ENCODE data around the gene SPOCK1.

Gene SPOCK1

DNA sequence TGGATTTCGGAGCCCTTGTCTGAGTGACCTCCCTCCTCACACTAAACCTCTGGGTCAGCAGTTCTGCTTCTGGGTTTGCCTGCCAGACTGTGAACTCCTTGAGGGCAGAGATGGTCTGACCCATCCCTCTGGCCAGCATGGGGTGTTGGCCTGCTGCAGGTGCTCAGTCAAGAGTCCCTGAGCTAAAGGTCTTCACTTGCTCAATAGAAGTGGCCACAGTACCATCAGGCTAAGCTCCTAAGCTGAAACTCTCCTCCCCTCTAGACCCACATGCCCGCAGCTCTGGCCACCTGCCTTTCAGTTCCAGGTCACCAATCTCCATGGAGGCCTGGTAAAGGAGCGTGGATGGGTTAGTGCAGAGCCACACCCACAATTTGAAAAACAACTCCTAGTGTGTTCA is 316.6 kb downstream of the SPOCK1 start:
- DNase-seq = no peak

DNA sequence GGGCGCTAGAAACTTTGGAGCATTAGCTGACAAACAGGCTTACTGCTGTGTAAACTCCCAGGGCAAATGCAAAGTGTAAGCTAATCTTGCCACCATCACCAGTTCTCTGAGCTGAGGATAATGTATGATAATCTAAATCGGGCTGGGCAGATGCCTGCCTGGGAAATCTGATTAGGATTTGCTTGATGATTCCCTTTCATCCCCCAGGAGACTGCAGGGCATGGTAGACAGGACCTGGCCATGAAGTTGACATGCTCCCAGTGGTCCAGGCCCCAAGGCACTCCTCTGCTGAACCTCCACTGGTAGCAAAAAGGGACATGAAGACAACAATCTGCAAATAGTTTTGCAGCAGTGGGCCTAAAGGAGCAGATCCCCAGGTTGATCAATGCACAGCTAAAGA is 317.5 kb downstream of the SPOCK1 start:
- DNase-seq = peak; percentile 75 to 87

DNA sequence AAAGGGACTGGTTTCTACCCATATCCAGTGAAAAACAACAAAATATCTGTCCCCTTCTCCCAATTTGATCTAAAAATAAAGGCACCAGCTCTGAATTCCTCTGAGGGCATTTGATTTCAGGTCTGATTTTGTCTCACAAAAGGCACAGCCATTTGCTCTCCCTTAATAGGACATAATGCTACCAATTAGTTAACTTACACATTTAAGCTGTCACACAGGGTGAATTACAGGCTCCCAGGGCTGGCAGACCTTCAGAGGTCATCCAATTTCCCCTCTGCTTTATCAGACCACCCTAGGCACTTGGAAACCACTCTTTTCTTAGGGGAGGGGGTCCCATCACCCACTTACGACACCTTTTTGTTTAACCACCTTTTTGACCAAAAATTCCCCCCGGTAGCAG is 319.9 kb downstream of the SPOCK1 start:
- DNase-seq = no peak

DNA sequence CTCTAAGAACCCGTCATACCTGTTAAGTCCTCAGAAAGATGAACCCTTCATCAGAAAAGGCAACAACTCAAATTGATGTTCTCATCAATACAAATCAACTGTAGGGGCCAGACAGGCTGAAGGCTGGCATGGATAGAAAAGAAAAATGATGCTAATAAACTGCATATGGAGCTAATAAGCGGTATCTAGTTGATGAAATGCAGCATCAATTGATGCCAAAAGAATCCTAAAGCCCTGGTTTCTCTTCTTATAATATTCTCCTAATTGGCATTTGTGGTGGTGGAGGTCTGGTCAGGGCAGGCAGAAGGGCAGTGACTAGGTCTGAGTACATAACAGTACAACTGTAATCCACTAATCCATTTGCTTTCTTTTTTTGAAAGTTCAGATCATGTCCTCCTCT is 322.5 kb downstream of the SPOCK1 start:
- no peak for DNase-seq

DNA sequence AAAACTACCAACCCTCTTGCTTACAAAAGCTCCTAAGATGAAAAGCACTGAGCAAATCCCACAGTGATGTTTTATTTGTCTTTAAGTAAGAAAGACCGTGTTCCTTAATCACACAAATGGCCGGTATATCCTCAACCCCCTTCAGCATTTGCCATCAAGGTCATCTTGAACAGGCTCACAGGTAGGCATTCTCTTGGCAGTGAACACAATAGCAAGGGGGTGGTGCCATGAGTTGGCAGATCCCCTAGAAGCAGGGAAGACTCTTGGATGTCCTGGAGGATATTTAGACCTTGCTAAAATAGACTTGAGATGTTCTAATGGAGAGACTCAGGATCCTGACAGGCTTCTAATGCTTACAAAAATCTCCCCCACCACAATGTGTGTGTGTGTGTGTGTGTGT is 323.0 kb downstream of the SPOCK1 start:
- no peak for DNase-seq

DNA sequence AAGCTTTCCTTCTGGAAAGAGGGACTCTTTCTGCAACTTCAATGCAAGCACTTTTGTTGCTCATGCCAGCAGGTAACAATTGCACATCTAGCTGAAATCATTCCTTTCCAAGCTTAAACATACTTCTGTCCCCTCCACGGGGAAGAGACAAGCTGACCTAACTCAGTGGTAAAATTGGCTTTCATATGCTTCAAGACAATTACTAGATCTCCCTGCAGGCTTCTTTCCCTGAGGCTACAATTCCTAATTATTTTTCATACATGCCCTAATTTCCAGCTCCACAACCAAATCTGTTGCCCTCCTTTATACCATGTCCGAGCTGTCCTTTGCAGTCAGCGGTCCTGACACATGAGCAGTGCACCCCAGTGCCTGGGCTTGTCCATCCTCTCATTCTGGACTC is 324.9 kb downstream of the SPOCK1 start:
- DNase-seq = no peak

DNA sequence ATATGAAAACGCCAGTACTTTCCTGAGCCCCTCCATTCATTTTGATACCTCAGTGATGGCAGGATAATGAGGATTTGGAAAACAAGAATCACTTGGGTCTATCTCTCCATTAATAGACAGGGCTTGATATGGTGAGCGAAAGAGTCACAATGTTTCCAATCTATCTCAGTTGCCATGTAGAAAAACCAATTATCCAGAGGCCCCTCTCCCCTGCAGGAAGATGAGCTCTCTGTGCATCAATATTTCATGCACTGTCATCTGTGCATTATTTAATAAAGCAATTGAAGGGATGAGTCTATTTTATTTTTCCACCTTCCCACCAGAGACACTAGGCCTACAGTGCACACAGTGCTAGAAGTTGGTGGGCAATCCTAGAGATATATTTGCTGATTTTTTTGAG is 326.9 kb downstream of the SPOCK1 start:
- DNase-seq = no peak

DNA sequence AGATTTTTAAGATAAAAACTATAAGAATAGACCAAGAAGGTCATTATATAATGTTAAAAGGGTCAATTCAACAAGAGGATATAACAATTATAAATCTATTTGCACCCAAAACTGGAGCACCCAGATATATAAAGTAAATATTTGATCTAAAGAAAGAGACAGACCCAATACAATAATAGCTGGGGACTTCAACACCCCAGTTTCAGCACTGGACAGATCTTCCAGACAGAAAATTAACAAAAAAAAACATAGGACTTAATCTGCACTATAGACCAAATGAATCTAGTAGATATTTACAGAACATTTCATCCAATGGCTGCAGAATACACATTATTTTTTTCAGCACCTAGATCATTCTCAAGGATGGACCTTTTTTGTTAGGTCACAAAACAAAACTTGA is 331.9 kb downstream of the SPOCK1 start:
- DNase-seq = no peak

DNA sequence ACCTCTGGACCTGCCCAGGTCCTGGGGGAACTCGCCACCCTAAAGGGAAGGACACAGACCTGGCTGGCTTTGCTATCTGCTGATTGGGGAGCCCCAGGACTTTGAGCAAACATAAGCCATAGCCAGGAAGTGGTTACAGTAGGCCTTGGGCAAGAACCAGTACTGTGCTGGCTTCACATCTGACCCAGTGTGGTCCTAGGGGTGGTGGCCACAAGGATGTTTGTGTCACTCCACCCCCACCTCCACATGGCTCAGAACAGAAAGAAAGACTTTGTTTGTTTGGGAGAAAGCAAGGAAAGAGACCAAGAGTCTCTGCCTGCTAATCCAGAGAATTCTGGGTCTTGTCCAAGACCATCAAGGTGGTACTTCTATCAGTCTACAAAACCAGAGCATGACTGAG is 334.2 kb downstream of the SPOCK1 start:
- DNase-seq = no peak

DNA sequence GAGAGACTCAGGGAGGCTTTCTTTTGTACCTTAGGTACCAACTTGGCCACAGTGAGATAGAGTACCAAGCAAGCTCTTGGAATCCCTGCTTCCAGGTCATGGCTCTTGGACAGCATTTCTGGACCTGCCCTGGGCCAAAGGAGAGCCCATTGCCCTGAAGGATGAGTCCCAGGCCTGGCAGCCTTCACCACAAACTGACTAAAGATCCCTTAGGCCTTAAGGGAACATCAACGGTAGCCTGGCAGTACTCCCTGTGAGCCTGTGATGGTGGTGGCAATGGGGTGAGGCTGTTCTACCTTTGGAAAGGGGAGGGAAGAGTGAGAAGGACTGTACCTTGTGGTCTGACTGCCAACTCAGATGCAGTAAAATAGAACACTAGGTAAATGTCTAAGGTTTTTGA is 334.6 kb downstream of the SPOCK1 start:
- no peak for DNase-seq

DNA sequence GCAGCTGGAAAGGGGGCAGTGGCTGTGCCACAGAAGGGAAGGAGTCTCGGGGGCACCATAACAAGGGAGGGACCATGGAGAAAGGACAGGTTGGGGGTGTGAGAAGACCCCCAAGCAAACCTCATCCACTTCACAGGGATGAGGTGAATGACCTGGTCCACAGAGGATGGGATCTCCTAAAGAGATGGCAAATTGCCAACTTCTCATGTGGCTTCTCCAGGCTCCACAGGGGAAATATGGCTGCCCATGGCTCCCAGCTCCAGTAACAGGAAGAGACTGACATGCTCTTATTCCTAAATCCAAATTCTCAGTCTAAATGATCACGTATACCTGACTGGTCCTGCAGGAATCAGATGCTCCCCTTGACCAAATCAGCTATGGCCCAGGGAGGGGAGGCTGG is 340.4 kb downstream of the SPOCK1 start:
- no peak for DNase-seq

DNA sequence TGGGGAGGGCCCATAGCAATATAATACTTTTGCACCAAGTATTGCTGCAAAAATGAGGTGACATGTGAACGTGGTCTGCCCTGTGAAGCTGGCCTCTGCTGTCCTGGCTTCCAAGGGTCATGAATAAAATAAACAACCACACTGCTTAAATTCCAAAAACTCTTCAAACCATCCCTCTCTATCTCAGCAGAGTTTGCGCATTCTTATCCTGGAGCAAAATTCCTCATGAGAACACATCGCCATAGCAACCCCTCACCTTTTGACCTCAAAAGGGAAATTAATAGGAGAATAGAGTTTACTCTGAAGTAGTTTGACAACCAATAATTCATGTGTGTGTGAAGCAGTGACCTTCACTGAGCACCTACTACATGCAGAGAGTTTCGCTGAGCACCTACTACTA is 342.9 kb downstream of the SPOCK1 start:
- DNase-seq = no peak

DNA sequence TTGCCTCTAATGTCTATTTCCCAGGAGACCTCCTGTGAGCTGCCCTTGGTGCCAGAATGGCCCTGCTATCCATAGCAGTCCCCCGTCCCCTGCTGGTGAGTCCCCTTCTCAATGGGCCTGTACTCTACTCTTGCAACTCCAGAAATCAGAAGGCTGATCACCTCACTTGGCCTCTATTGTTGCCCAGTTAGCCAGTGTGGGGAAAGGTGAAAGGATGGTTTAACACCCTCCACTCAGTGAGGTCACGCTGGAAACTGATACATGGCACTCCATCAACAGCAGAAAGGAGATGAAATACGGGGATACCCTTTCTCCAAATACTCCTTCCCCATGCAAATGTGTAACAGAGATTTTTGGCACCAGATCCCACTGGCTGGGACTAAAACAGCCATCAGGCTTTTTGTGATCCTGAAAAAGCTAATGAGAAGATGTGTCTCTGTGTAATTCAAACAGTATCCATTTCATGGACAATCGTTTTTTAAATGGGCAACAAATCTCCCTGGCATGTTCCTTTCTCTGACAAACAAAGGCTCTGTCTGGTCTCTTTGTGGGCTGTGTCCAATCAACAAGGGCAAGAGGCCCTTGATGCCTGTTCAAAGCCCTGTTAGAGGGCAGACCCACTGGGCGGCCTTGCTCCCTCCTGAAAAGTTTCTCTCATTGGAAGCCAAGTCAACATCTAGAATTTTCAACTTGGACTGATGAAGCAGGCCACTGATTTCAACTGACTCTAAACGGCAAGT is 343.7 kb downstream of the SPOCK1 start:
- DNase-seq = no peak

DNA sequence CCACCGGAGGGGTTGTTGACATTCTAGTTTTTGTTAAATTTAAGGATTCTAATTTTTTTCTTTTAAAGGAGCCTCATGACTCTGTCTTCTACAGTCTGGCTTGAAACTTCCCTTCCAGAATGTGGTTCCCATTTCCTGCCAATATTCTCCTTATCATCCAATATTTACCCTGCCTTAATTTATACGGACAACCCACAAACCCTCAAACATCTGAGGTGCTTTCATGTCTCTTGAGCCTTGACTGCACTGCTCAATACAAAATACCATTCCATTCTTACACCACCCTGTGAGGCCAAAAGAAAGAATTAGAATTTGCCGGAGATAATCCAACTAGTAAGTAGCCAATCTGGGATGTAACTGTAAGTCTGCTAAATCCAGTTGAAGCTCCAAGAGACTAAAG is 346.5 kb downstream of the SPOCK1 start:
- DNase-seq = no peak

DNA sequence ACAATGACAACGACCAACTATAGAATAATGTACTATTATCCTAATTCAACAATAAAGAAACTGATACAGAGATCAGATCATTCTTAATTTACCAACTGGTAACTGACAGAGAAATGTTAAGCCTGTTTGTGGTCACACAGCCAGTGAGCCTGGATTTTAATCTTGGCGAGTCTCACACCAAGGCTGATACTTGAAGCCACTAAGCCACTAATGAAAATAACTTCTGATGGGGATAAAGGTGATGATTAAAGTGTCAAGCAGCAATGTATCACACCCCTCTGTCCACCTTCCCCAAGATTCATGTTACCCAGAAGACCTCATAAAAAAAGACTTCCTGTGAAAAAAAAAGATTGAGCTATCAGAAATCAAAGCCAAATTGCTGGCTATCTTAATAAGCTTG is 350.5 kb downstream of the SPOCK1 start:
- DNase-seq = peak in 1 of 2 experiments; percentile 62

DNA sequence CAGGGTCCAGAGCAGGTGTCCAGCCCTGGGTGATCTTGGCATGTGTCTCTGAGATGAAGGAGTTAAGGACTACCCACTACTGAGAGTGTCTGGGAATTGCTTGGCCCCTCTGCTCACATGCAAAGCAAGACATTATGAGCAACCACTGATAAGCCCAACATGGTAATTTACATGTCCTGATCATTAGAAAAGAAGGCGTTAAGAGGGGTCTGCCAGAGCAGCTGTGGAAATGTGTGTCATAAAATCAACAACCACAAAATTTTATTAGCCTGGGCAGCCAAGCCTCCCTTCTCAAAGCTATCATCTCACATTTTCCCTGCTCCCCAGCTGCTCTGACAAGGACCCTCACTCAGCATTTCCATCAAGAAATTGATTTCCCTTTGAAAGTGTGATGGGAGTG is 351.0 kb downstream of the SPOCK1 start:
- peak; percentile 88 to 92 for DNase-seq

DNA sequence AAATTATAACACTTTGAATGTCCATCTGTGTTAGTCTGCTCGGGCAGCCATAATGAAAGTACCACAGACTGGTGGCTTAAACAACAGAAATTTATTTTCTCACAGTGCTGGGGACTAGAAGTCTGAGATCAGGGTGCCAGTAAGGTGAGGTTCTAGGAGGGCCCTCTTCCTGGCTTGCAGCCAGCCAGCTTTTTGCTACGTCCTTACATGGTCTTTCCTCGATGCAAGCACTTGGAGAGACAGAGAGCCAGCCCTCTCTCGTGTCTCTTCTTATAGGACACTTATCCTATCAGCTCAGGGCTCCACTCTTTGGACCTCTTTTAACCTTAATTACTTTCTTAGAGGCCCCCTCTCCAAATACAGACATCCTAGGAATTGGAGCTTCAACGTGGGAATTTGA is 351.8 kb downstream of the SPOCK1 start:
- peak; percentile 29 to 32 for DNase-seq

DNA sequence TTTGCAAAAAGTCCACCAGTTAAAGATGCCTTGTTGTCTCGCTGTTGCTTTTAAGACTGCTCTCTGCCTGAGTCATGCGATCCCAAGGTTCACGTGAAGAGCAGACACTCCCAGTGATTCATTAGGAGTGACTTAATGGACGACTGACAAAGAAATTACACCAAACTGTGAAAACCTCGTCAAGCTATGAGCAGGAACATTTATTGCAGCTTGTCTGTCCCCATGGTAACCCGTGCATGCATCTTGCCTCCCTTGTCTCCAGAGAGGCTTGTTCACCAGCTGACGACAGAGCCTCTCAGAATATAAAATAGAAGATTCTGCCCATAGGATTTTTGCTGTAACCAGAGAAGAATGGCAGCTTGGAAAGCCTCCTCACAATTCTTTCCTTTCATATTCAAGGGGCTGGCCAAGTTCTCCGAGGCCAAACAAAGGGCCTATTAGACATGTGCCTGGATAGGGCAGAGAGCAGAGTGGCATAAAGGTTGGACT is 352.7 kb downstream of the SPOCK1 start:
- DNase-seq = peak; percentile 55 to 63

DNA sequence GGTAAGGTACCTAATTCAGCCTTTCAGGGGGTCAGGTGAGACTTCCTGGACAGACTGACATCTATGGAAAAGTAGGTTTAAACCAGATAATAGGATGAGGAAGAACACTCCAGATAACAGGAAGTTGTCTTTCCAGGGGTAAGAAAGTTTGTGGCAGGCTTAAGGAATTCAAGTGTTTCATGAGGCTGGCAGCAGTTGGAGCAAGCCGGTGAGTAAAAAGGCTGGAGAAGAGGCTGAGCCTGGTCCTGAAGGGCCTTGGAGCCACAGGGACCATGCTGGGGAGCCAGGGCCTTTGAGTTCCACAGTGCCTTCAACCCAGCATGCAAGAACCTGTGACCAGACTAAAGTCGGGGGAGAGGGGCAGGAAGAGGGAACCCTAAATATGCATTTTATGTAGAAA is 353.4 kb downstream of the SPOCK1 start:
- no peak for DNase-seq

DNA sequence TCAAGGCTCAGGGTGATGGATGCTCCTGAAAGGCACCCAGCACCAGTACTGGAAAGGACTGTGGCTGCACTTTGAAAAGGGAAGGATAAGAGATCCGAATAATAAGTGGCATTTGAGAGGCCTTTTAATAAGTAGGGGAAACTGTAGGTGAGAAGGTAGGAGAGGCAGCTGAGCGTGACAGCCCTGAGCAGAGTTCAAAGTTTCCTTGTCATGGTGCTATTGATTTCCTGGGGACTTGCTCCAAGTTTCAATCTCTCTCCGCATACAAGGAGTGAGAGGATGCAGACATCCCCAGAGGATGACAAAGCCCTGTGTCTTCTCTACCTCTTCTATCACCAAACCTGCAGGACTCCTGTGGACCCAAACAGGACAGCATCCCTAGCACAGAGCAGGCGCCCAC is 354.5 kb downstream of the SPOCK1 start:
- DNase-seq = no peak

DNA sequence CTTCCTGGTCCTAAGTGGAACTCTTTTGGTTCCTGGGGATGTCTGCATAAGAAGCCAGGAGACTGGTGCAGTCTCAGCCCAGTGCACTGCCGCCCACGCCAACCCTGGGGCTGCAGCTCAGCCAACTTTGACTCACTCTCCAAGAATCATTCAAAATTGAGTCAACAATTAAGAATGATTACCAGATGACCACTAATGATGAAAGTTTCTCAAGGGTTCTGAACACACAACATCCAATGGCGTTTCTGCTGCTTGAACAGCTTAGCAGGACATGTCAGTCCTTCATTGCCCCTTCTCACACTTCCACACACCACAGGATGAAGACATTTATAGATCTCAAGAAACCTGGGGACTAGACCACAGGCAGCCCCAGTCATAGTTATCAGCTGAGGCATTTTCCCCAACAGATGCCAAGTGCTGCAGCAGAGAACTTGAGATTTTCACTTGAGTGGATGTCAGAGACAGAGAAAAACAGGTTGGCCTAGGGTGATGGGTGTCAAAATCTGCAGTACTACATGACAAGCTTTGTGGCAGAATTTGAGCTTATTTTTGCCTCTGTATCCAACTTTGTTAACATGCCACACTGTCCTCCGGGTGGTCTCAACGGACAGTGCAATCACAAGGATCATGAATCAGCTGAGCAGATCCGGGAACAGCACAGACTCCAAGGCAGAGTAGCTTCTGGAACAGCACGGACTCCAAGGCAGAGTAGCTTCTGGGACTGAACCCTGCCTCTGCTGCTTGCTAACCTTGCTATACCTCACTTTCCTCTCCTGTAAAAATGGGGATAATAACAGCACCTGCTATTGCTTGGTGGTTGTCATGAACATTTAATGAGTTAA is 356.1 kb downstream of the SPOCK1 start:
- no peak for DNase-seq

DNA sequence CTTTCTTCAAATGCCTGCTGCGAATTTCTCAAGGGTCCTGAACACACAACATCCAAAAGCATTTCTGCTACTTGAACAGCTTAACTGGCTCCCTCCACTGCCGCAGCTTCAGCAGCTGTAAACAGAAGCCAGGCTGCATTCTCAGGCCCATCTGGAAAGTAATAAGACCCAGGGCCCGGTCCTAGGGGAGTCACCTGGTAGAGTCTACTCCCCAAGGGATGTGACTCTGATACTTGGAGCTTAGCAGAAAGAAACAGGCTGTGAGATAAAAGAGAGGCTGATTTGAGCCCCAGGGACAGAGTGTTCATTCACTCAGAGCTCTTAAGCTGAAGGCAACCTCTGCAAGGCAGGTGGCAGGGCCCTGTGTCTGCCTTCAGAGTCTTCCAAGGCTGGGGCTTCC is 356.8 kb downstream of the SPOCK1 start:
- DNase-seq = peak; percentile 49 to 55

DNA sequence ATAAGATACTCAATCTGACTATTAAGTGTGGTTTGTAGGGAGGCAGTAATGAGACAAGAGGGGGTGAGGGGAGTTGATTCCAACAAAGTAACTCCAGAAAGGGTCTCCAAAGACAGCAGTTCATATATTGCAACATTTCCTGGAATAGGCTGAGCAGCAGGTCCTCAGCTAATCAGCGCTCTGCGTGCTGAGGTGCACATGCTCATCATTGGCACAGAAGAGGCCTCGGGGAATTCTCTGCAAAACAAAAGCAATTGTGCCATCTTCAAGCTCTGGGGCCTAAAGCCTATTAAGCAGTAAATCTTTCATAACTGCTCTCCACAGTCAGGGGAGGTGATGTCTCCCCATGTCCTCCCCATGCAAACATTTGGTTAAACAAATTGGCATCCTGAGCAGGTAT is 357.3 kb downstream of the SPOCK1 start:
- DNase-seq = peak; percentile 82 to 84

DNA sequence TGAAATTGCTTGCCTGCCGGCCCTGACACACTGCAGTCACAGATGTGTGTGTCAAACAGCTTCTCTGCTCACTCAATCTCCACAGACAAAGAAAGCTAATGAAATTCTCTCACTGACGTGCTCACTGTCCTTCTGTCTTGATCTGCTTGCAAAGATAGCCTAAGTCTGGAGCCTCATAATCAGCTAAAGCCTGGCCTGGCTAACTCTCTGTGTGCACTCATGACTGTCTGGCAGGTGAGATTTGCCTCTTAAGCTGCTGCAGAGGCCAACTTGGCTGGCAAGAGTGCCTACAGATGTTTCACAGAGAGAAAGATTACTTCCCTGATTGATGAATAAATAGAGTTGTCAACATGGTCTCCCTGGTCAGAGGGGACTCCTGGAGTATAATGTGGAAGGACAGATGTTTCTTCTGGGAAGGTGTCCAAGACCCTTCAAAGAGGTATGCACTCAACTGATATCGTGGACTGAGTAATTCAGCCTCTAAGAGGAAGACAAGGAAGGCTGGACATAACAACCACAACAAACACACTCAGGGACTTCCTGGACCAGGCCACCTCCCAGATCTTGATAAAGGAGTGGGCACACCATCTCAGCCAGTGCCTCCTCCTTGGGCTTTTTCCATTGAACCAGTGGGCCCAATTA is 362.0 kb downstream of the SPOCK1 start:
- no peak for DNase-seq

Data from NCI-H526 (cell line).